ENCODE measurements around the gene CACNA2D2.

DNA sequence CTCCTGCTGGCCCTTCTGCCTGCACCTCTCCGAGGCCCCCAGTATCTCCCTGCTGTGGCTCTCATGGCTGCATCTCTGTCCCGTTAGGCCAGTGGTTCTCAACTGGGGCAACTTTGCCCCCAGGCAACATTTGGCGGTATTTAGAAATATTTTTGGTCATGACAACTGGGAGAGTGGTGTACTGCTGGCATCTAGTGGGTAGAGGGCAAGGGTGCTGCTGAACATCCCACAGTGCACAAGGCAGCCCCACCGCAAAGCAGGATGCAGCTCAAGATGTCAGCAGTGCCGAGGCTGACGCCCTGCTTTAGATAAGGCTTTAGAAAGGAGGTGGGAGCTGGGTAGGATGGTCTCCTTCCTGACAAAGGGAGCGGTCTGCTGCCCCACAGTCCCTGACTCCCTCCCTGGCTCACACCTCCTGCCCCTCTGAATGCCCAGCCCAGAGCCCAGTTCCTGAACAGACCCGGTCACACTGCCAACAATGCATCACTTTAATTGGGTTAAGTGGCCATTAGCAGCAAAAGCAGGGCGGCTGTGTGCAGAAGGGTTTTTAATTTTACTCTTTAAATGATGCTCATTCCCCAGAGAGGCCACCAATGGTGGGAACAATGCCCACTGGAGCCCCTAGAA, 75.3 kb downstream of the CACNA2D2 start:
- TF ChIP-seq ZNF157 (tag by site-specific recombination; IDR thresholded peaks at IDR 0.05) (no peak), ZNF510 (tag by site-specific recombination; IDR thresholded peaks at IDR 0.05; ENCODE audit: insufficient replicate concordance) (no peak)

Measured in HEK293 (cell line).